ENCODE data around the gene ZNF385B. TPM values are rescaled to one million over a fixed set of nuclear protein-coding genes. Genes with fewer than 3 reads are reported as not detected.

ZNF385B gene
- polyA plus RNA-seq, 4 donors = 11.5 to 14.2 (median 12.4) TPM

- no peak for DNase-seq (ENCODE audit: low read depth in 4 of 4, low spot score in 2 of 4)
These were observed 110.1 kb downstream of the ZNF385B start for GRCh38 chr2:179751163-179751809.

GRCh38 chr2:179749210-179749609 lies 112.2 kb downstream of the ZNF385B start:
- no peak for DNase-seq (ENCODE audit: low read depth in 4 of 4, low spot score in 2 of 4)

- DNase-seq (ENCODE audit: low read depth in 4 of 4, low spot score in 2 of 4) = no peak
These were observed 114.4 kb downstream of the ZNF385B start for GRCh38 chr2:179746981-179747380.

GRCh38 chr2:179745635-179746256 lies 115.7 kb downstream of the ZNF385B start:
- no peak for DNase-seq (ENCODE audit: low read depth in 4 of 4, low spot score in 2 of 4)

GRCh38 chr2:179744401-179744800 lies 117.0 kb downstream of the ZNF385B start:
- no peak for DNase-seq (ENCODE audit: low read depth in 4 of 4, low spot score in 2 of 4)

GRCh38 chr2:179741317-179741716 lies 120.1 kb downstream of the ZNF385B start:
- DNase-seq (ENCODE audit: low read depth in 4 of 4, low spot score in 2 of 4) = no peak

GRCh38 chr2:179729966-179730365 lies 131.4 kb downstream of the ZNF385B start:
- DNase-seq (ENCODE audit: low read depth in 4 of 4, low spot score in 2 of 4) = no peak

GRCh38 chr2:179726461-179727180 lies 134.8 kb downstream of the ZNF385B start:
- no peak for DNase-seq (ENCODE audit: low read depth in 4 of 4, low spot score in 2 of 4)

GRCh38 chr2:179724403-179724802 lies 137.0 kb downstream of the ZNF385B start:
- no peak for DNase-seq (ENCODE audit: low read depth in 4 of 4, low spot score in 2 of 4)

- no peak for DNase-seq (ENCODE audit: low read depth in 4 of 4, low spot score in 2 of 4)
These were observed 141.1 kb downstream of the ZNF385B start for GRCh38 chr2:179720173-179720772.

GRCh38 chr2:179715871-179716270 lies 145.5 kb downstream of the ZNF385B start:
- no peak for DNase-seq (ENCODE audit: low read depth in 4 of 4, low spot score in 2 of 4)

GRCh38 chr2:179715196-179715595 lies 146.2 kb downstream of the ZNF385B start:
- DNase-seq (ENCODE audit: low read depth in 4 of 4, low spot score in 2 of 4) = no peak

- DNase-seq (ENCODE audit: low read depth in 4 of 4, low spot score in 2 of 4) = no peak
These were observed 148.6 kb downstream of the ZNF385B start for GRCh38 chr2:179712825-179713224.

- no peak for DNase-seq (ENCODE audit: low read depth in 4 of 4, low spot score in 2 of 4)
These were observed 150.0 kb downstream of the ZNF385B start for GRCh38 chr2:179711375-179711774.

GRCh38 chr2:179703702-179704101 lies 157.7 kb downstream of the ZNF385B start:
- no peak for DNase-seq (ENCODE audit: low read depth in 4 of 4, low spot score in 2 of 4)

GRCh38 chr2:179702912-179703311 lies 158.5 kb downstream of the ZNF385B start:
- DNase-seq (ENCODE audit: low read depth in 4 of 4, low spot score in 2 of 4) = no peak

- DNase-seq (ENCODE audit: low read depth in 4 of 4, low spot score in 2 of 4) = no peak
These were observed 159.8 kb downstream of the ZNF385B start for GRCh38 chr2:179701524-179702110.

- no peak for DNase-seq (ENCODE audit: low read depth in 4 of 4, low spot score in 2 of 4)
These were observed 165.9 kb downstream of the ZNF385B start for GRCh38 chr2:179695486-179695885.

- no peak for DNase-seq (ENCODE audit: low read depth in 4 of 4, low spot score in 2 of 4)
These were observed 166.4 kb downstream of the ZNF385B start for GRCh38 chr2:179694963-179695362.

GRCh38 chr2:179692610-179693009 lies 168.8 kb downstream of the ZNF385B start:
- no peak for DNase-seq (ENCODE audit: low read depth in 4 of 4, low spot score in 2 of 4)

- no peak for DNase-seq (ENCODE audit: low read depth in 4 of 4, low spot score in 2 of 4)
These were observed 169.4 kb downstream of the ZNF385B start for GRCh38 chr2:179692043-179692442.

Measured in left renal cortex interstitium (tissue), 4 donors.